Psoas muscle (tissue), 8 donors: ENCODE measurements around the gene ZNF664. TPM values are rescaled to one million over a fixed set of nuclear protein-coding genes. Genes with fewer than 3 reads are reported as not detected.

Experiments
- ATAC-seq, 4 donors: fragments of 200-7000 bp; cut with Tn5 transposase; one replicate each; pipeline ENCODE4 v1.9.1; 2020; ENCODE audit warnings: moderate library complexity in 3 of 4, mild to moderate bottlenecking in 2 of 4
- DNase-seq, 2 donors: peaks; one replicate each; pipeline ENCODE4 v3.0.0-alpha.2; 2020
- H3K27ac ChIP-seq: fragments of 200-600 bp; one replicate; pipeline ENCODE4 v1.8.0; 2022
- H3K27me3 ChIP-seq, 3 donors: fragments of 200-600 bp in 1 of 3; one replicate each; pipeline versions ENCODE4 v1.6.1 to v1.8.0; 2013 to 2022; ENCODE audit warnings: low read length in 2 of 3, mild to moderate bottlenecking in 2 of 3, moderate library complexity in 1 of 3; ENCODE audit not compliant: insufficient read depth in 3 of 3
- H3K36me3 ChIP-seq, 2 donors: fragments of 200-600 bp in 1 of 2; one replicate each; pipeline versions ENCODE4 v1.6.1 to v1.8.0; 2013 to 2022; ENCODE audit warnings: low read depth in 1 of 2, mild to moderate bottlenecking in 1 of 2, moderate library complexity in 1 of 2; ENCODE audit not compliant: insufficient read depth in 1 of 2
- H3K4me1 ChIP-seq: fragments of 200-600 bp; one replicate; pipeline ENCODE4 v1.8.0; 2022
- H3K4me3 ChIP-seq: fragments of 200-600 bp; one replicate; pipeline ENCODE4 v1.8.0; 2022; ENCODE audit warnings: mild to moderate bottlenecking
- H3K9me3 ChIP-seq: fragments of 200-600 bp; one replicate; pipeline ENCODE4 v1.8.0; 2022
- CTCF ChIP-seq: fragments of 200-600 bp; IDR thresholded peaks from one replicate; pipeline ENCODE4 v1.8.0; 2022; ENCODE audit warnings: antibody characterized with exemption
- WGBS, 3 donors: extraction: QIAGEN DNeasy Blood & Tissue Kit; methylation state at CpG; one replicate each; pipeline versions ENCODE4 v1.1.6 to v1.1.7; 2013; 5-methylcytosine and 5-hydroxymethylcytosine counted together
- intact Hi-C, 2 donors: fragments of 100-400 bp; cut with DNase I; formaldehyde crosslinking; loops; one replicate each; pipeline versions ENCODE4 v1.11.0 to v1.14.2; 2022
- polyA plus RNA-seq, 3 donors: library from polyadenylated mRNA; stranded (reverse); fragments of 200-250 nt; gene quantifications; one replicate each; pipeline ENCODE4 v1.2.3, GENCODE V29; 2013
- total RNA-seq, 4 donors: library from RNA; stranded (reverse); fragmentation: NEBNext Ultra II Directional in 2 of 4; extraction: Animal tissue kit (Norgen Biotek cat#: 25700) in 2 of 4; gene quantifications; one replicate each; pipeline versions ENCODE4 v1.2.1 to v1.2.4, GENCODE V29; 2021 to 2023
- donor health status: healthy with polysubstance abuse.
- donor health status: DM: no; HTN: no; CAD: no; lungs with moderate emphysema.
- donor health status: Bipolar disorder and iron deficiency.
- donor health status: healthy.
- donor health status: DM: yes; HTN: yes; CAD: no.
- donor health status: DM: no; HTN: no; CAD: no.
- donor health status: DM: no; HTN: no; CAD: no.
- donor health status: DM: yes; HTN: yes; CAD: no.

The ZNF664 gene
- total and polyA plus RNA-seq, 7 donors = 25.1 to 69.3 (median 39.1) TPM

- H3K27ac ChIP-seq = no peak overlapping the region
- intact Hi-C loops = no loop called here
- no peak for TF ChIP-seq CTCF
Measured at GRCh38 chr12:123954647-123955350, 18.2 kb upstream of the ZNF664 start.

GRCh38 chr12:123956249-123956648, 16.8 kb upstream of the ZNF664 start:
- Histone ChIP-seq H3K4me3 (no peak overlapping the region), H3K9me3 (no peaks in the 10 kb centered on the region), H3K4me1 (no peaks in the 10 kb centered on the region), H3K27ac (no peak overlapping the region), H3K27me3 (no peaks in the 10 kb centered on the region), H3K36me3 (no peaks in the 10 kb centered on the region)
- WGBS, 3 donors = 89 to 93% (median 90%) methylated on average over 9 of the region's 9 CpGs
- intact Hi-C loops = no loop called here
- no peak for DNase-seq
- TF ChIP-seq CTCF = no peak
- no peak for ATAC-seq

More at GRCh38 chr12:123954647-123955350, 18.2 kb upstream of the ZNF664 start:
- DNase-seq (no peak), ATAC-seq (no peak)
- Histone ChIP-seq H3K27me3 (no peaks in the 10 kb centered on the region), H3K9me3 (no peaks in the 10 kb centered on the region), H3K36me3 (no peaks in the 10 kb centered on the region), H3K4me1 (no peaks in the 10 kb centered on the region), H3K4me3 (no peak overlapping the region)
- WGBS, 3 donors = 82 to 88% (median 84%) methylated on average over 10 of the region's 10 CpGs

- intact Hi-C loops = no loop called here
- Histone ChIP-seq H3K27me3 (no peaks in the 10 kb centered on the region), H3K9me3 (no peaks in the 10 kb centered on the region), H3K4me1 (no peaks in the 10 kb centered on the region), H3K4me3 (no peak overlapping the region), H3K36me3 (no peaks in the 10 kb centered on the region), H3K27ac (no peak overlapping the region)
- DNase-seq = no peak
- TF ChIP-seq CTCF = no peak
- WGBS, 3 donors = 83 to 90% (median 89%) methylated on average over 3 of the region's 3 CpGs
- no peak for ATAC-seq
Measured at GRCh38 chr12:123957196-123957595, 15.8 kb upstream of the ZNF664 start.

- H3K9me3 ChIP-seq = no peaks in the 10 kb centered on the region
- no peak overlapping the region for H3K4me3 ChIP-seq
- ATAC-seq = no peak
- no peaks in the 10 kb centered on the region for H3K4me1 ChIP-seq
- intact Hi-C loops = no loop called here
- TF ChIP-seq CTCF = no peak
- no peaks in the 10 kb centered on the region for H3K36me3 ChIP-seq
- no peaks in the 10 kb centered on the region for H3K27me3 ChIP-seq
- no peak overlapping the region for H3K27ac ChIP-seq
- 80 to 87% (median 83%) methylated on average over 8 of the region's 8 CpGs for WGBS, 3 donors
- DNase-seq = no peak
Measured at GRCh38 chr12:123958462-123958861, 14.6 kb upstream of the ZNF664 start.

GRCh38 chr12:123958876-123959275, 14.1 kb upstream of the ZNF664 start:
- no peak for DNase-seq

More at GRCh38 chr12:123958876-123959275, 14.1 kb upstream of the ZNF664 start:
- 80 to 88% (median 84%) methylated on average over 9 of the region's 9 CpGs for WGBS, 3 donors
- intact Hi-C loops = no loop called here
- Histone ChIP-seq H3K27ac (no peak overlapping the region), H3K36me3 (no peaks in the 10 kb centered on the region), H3K4me3 (no peak overlapping the region), H3K27me3 (no peaks in the 10 kb centered on the region), H3K9me3 (no peaks in the 10 kb centered on the region), H3K4me1 (no peaks in the 10 kb centered on the region)
- TF ChIP-seq CTCF = no peak
- ATAC-seq = no peak
